H1 (cell line): ENCODE measurements around the gene PDE9A.

Source experiments
- CBX5 ChIP-seq: fragments of 300-800, 300-1000 bp; sonication (generic); IDR thresholded peaks from 2 replicates; pipeline ENCODE4 v1.7.1; 2016; ENCODE audit warnings: antibody characterized with exemption, low read length, low read depth
- CREB1 ChIP-seq: IDR thresholded peaks from 2 replicates; pipeline ENCODE4 v1.6.1; 2012; ENCODE audit warnings: inconsistent platforms
- CTCF ChIP-seq, 3 experiments: IDR thresholded peaks; 1 replicate in 2 of 3; 2 replicates in 1 of 3; pipeline versions ENCODE4 v1.5.1 to v1.6.1; 2011; ENCODE audit warnings: low read length in 3 of 3, mild to moderate bottlenecking in 3 of 3, inconsistent platforms in 2 of 3, low read depth in 1 of 3, moderate library complexity in 1 of 3; ENCODE audit not compliant: insufficient read depth in 1 of 3; ENCODE audit errors: control extremely low read depth in 1 of 3
- EP300 ChIP-seq, 2 experiments: IDR thresholded peaks; 1 replicate in 1 of 2; 2 replicates in 1 of 2; pipeline ENCODE4 v1.6.1; 2011 to 2012; ENCODE audit warnings: low read depth in 2 of 2, low read length in 2 of 2, mild to moderate bottlenecking in 2 of 2, borderline replicate concordance in 1 of 2, inconsistent platforms in 1 of 2, moderate library complexity in 1 of 2
- GABPA ChIP-seq: IDR thresholded peaks from 2 replicates; pipeline ENCODE4 v1.6.1; 2011; ENCODE audit warnings: mild to moderate bottlenecking, low read length, moderate library complexity, borderline replicate concordance; ENCODE audit not compliant: insufficient read depth
- KDM1A ChIP-seq: fragments of 200-600, 300-600 bp; sonication (generic); IDR thresholded peaks from 2 replicates; pipeline ENCODE4 v1.7.1; 2016; ENCODE audit warnings: mild to moderate bottlenecking, low read length, borderline replicate concordance
- POLR2A ChIP-seq, 2 experiments: IDR thresholded peaks; 1 replicate in 1 of 2; 2 replicates in 1 of 2; pipeline ENCODE4 v1.6.1; 2011; ENCODE audit warnings: low read depth in 2 of 2, low read length in 2 of 2, mild to moderate bottlenecking in 2 of 2; ENCODE audit errors: control extremely low read depth in 1 of 2
- POLR2AphosphoS5 ChIP-seq: IDR thresholded peaks from 2 replicates; pipeline ENCODE4 v1.6.1; 2011; ENCODE audit warnings: low read depth, low read length
- RNF2 ChIP-seq: fragments of 200-900, 300-1000 bp; sonication (generic); IDR thresholded peaks from 2 replicates; pipeline ENCODE4 v1.7.1; 2016; ENCODE audit warnings: borderline replicate concordance, low read depth, mild to moderate bottlenecking, antibody characterized with exemption, low read length; ENCODE audit not compliant: poor library complexity, severe bottlenecking; ENCODE audit errors: missing control alignments
- SRF ChIP-seq: IDR thresholded peaks from 2 replicates; pipeline ENCODE4 v1.6.1; 2011; ENCODE audit warnings: mild to moderate bottlenecking, low read depth, low read length, moderate library complexity
- SUZ12 ChIP-seq: fragments of 200-600 bp; sonication (generic); IDR thresholded peaks from 2 replicates; pipeline ENCODE4 v1.6.1; 2012; ENCODE audit warnings: mild to moderate bottlenecking, inconsistent platforms, low read length, moderate library complexity, mixed read lengths
- TF ChIP-seq, protein P1 (sequence below): IDR thresholded peaks from 2 replicates; pipeline ENCODE4 v1.6.1; 2012; ENCODE audit warnings: low read length, inconsistent platforms
- TF ChIP-seq, protein P2 (sequence below): IDR thresholded peaks from 2 replicates; pipeline ENCODE4 v1.6.1; 2011; ENCODE audit warnings: low read length, improper control_type of control experiment

GRCh38 chr21:42616446-42616845, 37.0 kb upstream of the PDE9A start:
- TF ChIP-seq, protein P1, sequence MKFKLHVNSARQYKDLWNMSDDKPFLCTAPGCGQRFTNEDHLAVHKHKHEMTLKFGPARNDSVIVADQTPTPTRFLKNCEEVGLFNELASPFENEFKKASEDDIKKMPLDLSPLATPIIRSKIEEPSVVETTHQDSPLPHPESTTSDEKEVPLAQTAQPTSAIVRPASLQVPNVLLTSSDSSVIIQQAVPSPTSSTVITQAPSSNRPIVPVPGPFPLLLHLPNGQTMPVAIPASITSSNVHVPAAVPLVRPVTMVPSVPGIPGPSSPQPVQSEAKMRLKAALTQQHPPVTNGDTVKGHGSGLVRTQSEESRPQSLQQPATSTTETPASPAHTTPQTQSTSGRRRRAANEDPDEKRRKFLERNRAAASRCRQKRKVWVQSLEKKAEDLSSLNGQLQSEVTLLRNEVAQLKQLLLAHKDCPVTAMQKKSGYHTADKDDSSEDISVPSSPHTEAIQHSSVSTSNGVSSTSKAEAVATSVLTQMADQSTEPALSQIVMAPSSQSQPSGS = no peak
- TF ChIP-seq POLR2A (IDR thresholded peaks at IDR 0.05; ENCODE audit: control extremely low read depth in 1 of 2, low read depth in 2 of 2, low read length in 2 of 2) = no peak
- no peak for TF ChIP-seq CTCF (IDR thresholded peaks at IDR 0.05; ENCODE audit: control extremely low read depth in 1 of 3, insufficient read depth in 1 of 3, low read depth in 1 of 3, low read length in 3 of 3)
- no peak for TF ChIP-seq POLR2AphosphoS5
- TF ChIP-seq SUZ12 = no peak
- TF ChIP-seq, protein P2, sequence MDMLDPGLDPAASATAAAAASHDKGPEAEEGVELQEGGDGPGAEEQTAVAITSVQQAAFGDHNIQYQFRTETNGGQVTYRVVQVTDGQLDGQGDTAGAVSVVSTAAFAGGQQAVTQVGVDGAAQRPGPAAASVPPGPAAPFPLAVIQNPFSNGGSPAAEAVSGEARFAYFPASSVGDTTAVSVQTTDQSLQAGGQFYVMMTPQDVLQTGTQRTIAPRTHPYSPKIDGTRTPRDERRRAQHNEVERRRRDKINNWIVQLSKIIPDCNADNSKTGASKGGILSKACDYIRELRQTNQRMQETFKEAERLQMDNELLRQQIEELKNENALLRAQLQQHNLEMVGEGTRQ = no peak
- no peak for TF ChIP-seq RNF2
- TF ChIP-seq CBX5 = no peak
- no peak for TF ChIP-seq SRF
- no peak for TF ChIP-seq KDM1A
- TF ChIP-seq CREB1 = no peak
- no peak for TF ChIP-seq EP300 (IDR thresholded peaks at IDR 0.05; ENCODE audit: borderline replicate concordance in 1 of 2, low read depth in 2 of 2, low read length in 2 of 2)
- TF ChIP-seq GABPA = no peak
